GM19193 (cell line): ENCODE results near the gene ANKRD65.

Experiments used
- POLR2A ChIP-seq: IDR thresholded peaks from 4 replicates; pipeline ENCODE4 v1.6.1; 2011; ENCODE audit not compliant: insufficient read depth, insufficient read length; ENCODE audit errors: extremely low read depth

The ANKRD65 gene

GRCh38 chr1:1430992-1431844, 10.1 kb upstream of the ANKRD65 start:
- no peak for TF ChIP-seq POLR2A

- no peak for TF ChIP-seq POLR2A
Measured at GRCh38 chr1:1430114-1430982, 9.3 kb upstream of the ANKRD65 start.

- no peak for TF ChIP-seq POLR2A
Measured at GRCh38 chr1:1429671-1430073, 8.6 kb upstream of the ANKRD65 start.

- TF ChIP-seq POLR2A: no peak
Measured at GRCh38 chr1:1428174-1428573, 7.1 kb upstream of the ANKRD65 start.

- TF ChIP-seq POLR2A: no peak
Measured at GRCh38 chr1:1427820-1428148, 6.7 kb upstream of the ANKRD65 start.

GRCh38 chr1:1427106-1427819, 6.2 kb upstream of the ANKRD65 start:
- TF ChIP-seq POLR2A: no peak

- TF ChIP-seq POLR2A: no peak
Measured at GRCh38 chr1:1426496-1427105, 5.5 kb upstream of the ANKRD65 start.

GRCh38 chr1:1425753-1426495, 4.8 kb upstream of the ANKRD65 start:
- TF ChIP-seq POLR2A: no peak

GRCh38 chr1:1425426-1425752, 4.3 kb upstream of the ANKRD65 start:
- TF ChIP-seq POLR2A: no peak

- TF ChIP-seq POLR2A: no peak
Measured at GRCh38 chr1:1424707-1425106, 3.6 kb upstream of the ANKRD65 start.

GRCh38 chr1:1423245-1423597, 2.1 kb upstream of the ANKRD65 start:
- no peak for TF ChIP-seq POLR2A

- no peak for TF ChIP-seq POLR2A
Measured at GRCh38 chr1:1422465-1423244, 1.6 kb upstream of the ANKRD65 start.

GRCh38 chr1:1421907-1422464, 910 bp upstream of the ANKRD65 start:
- TF ChIP-seq POLR2A: no peak
